H1 (cell line): ENCODE data around the gene MYH11. TPM values are rescaled to one million over a fixed set of nuclear protein-coding genes. Genes with fewer than 3 reads are reported as not detected.

Source experiments
- CTCF ChIA-PET: fragments of 300-600 bp; sonication (Branson Sonifier 250); formaldehyde crosslinking; loops from one replicate; lab custom pipeline; 2021; ENCODE audit not compliant: partially characterized antibody; lab: Charles Lee
- POLR2A ChIA-PET: fragments of 300-600 bp; sonication (Branson Sonifier 250); formaldehyde crosslinking; loops from one replicate; lab custom pipeline; 2021; ENCODE audit warnings: inconsistent platforms; ENCODE audit not compliant: partially characterized antibody; lab: Charles Lee
- DNase-seq, 2 experiments: peaks; one replicate each; pipeline versions ENCODE4 v3.0.0 to v3.0.0-alpha.2; 2010 to 2022; ENCODE audit warnings: low spot score in 2 of 2, low read depth in 1 of 2, mixed read lengths in 1 of 2
- FAIRE-seq: peaks from 2 replicates; lab custom pipeline; 2011; peaks lifted over from hg19 to GRCh38; lab: Jason Lieb, UNC
- H2AFZ ChIP-seq: 2 replicates; pipeline ENCODE4 v1.8.1; 2012; ENCODE audit warnings: low read length, inconsistent platforms
- H2AK5ac ChIP-seq: 2 replicates; pipeline ENCODE4 v1.6.1; 2013; ENCODE audit warnings: low read depth, low read length
- H2BK120ac ChIP-seq: replicated peaks from 2 replicates; pipeline ENCODE3; 2013; ENCODE audit warnings: low read depth, low read length, inconsistent platforms
- H2BK12ac ChIP-seq: 2 replicates; pipeline ENCODE4 v1.6.1; 2013; ENCODE audit warnings: low read depth, low read length
- H2BK15ac ChIP-seq: 2 replicates; pipeline ENCODE4 v1.6.1; 2013; ENCODE audit warnings: low read length
- H2BK20ac ChIP-seq: 2 replicates; pipeline ENCODE4 v1.6.1; 2013; ENCODE audit warnings: low read length
- H2BK5ac ChIP-seq: 2 replicates; pipeline ENCODE4 v1.6.1; 2013; ENCODE audit warnings: low read depth, low read length
- H3K14ac ChIP-seq: 2 replicates; pipeline ENCODE4 v1.6.1; 2013; ENCODE audit warnings: inconsistent platforms; ENCODE audit not compliant: insufficient read length
- H3K18ac ChIP-seq: 2 replicates; pipeline ENCODE4 v1.6.1; 2013; ENCODE audit warnings: low read length; ENCODE audit errors: extremely low read depth
- H3K23ac ChIP-seq: 2 replicates; pipeline ENCODE4 v1.6.1; 2013; ENCODE audit warnings: inconsistent platforms; ENCODE audit not compliant: insufficient read length
- H3K23me2 ChIP-seq: 2 replicates; pipeline ENCODE4 v1.6.1; 2013; ENCODE audit warnings: low read depth, low read length
- H3K27ac ChIP-seq: 2 replicates; pipeline ENCODE4 v1.6.1; 2011; ENCODE audit warnings: low read depth, low read length, inconsistent platforms
- H3K27me3 ChIP-seq, 4 experiments: replicated peaks in 1 of 4; 1 replicate in 1 of 4; 2 replicates in 3 of 4; pipeline versions ENCODE4 v1.6.1 to v1.8.1; 2011 to 2013; ENCODE audit warnings: low read length in 3 of 4, mild to moderate bottlenecking in 3 of 4, inconsistent platforms in 2 of 4, mixed read lengths in 2 of 4, moderate library complexity in 1 of 4; ENCODE audit not compliant: control insufficient read depth in 3 of 4, insufficient read depth in 3 of 4; ENCODE audit errors: extremely low read depth in 1 of 4
- H3K36me3 ChIP-seq, 4 experiments: 2 replicates each; pipeline versions ENCODE4 v1.6.1 to v1.8.1; 2011 to 2013; ENCODE audit warnings: mild to moderate bottlenecking in 4 of 4, low read length in 3 of 4, moderate library complexity in 2 of 4, control low read depth in 1 of 4, inconsistent platforms in 1 of 4; ENCODE audit not compliant: insufficient read depth in 4 of 4, control insufficient read depth in 2 of 4
- H3K4ac ChIP-seq: replicated peaks from 2 replicates; pipeline ENCODE3; 2013; ENCODE audit warnings: low read length, low read depth, mixed read lengths, inconsistent platforms; ENCODE audit not compliant: insufficient read length
- H3K4me1 ChIP-seq, 4 experiments: replicated peaks in 1 of 4; 1 replicate in 1 of 4; 2 replicates in 3 of 4; pipeline versions ENCODE4 v1.6.1 to v1.8.1; 2011 to 2013; ENCODE audit warnings: low read length in 3 of 4, inconsistent platforms in 2 of 4, mixed read lengths in 1 of 4; ENCODE audit not compliant: insufficient read depth in 4 of 4, control insufficient read depth in 3 of 4
- H3K4me2 ChIP-seq, 2 experiments: 2 replicates each; pipeline versions ENCODE4 v1.6.1 to v1.8.1; 2011 to 2013; ENCODE audit warnings: low read depth in 2 of 2, low read length in 2 of 2, control low read depth in 1 of 2, inconsistent platforms in 1 of 2, mild to moderate bottlenecking in 1 of 2; ENCODE audit not compliant: insufficient read depth in 1 of 2
- H3K4me3 ChIP-seq, 4 experiments: fragments of 200-600, 300-600 bp in 1 of 4; sonication (generic), shearing (Covaris generic), sonication (Bioruptor Twin) in 1 of 4; 2 replicates each; pipeline versions ENCODE4 v1.5.1 to v1.8.1; 2011 to 2016; ENCODE audit warnings: low read length in 4 of 4, low read depth in 3 of 4, control low read depth in 2 of 4, inconsistent platforms in 2 of 4, mild to moderate bottlenecking in 2 of 4, mixed read lengths in 1 of 4, moderate library complexity in 1 of 4; ENCODE audit not compliant: insufficient read depth in 2 of 4; ENCODE audit errors: extremely low read depth in 1 of 4
- H3K56ac ChIP-seq: replicated peaks from 2 replicates; pipeline ENCODE3; 2013; ENCODE audit warnings: low read depth, mild to moderate bottlenecking, mixed read lengths, low read length, inconsistent platforms; ENCODE audit not compliant: insufficient read length
- H3K79me1 ChIP-seq: 2 replicates; pipeline ENCODE4 v1.6.1; 2013; ENCODE audit warnings: low read depth, low read length, control low read depth
- H3K79me2 ChIP-seq, 2 experiments: 2 replicates each; pipeline versions ENCODE4 v1.6.1 to v1.8.1; 2012 to 2013; ENCODE audit warnings: low read length in 2 of 2, mild to moderate bottlenecking in 2 of 2, inconsistent platforms in 1 of 2; ENCODE audit not compliant: insufficient read depth in 2 of 2, control insufficient read depth in 1 of 2
- H3K9ac ChIP-seq, 4 experiments: replicated peaks in 1 of 4; 1 replicate in 1 of 4; 2 replicates in 3 of 4; pipeline versions ENCODE4 v1.6.1 to v1.8.1; 2011 to 2013; ENCODE audit warnings: low read depth in 3 of 4, low read length in 3 of 4, control low read depth in 2 of 4, mild to moderate bottlenecking in 2 of 4, moderate library complexity in 2 of 4, inconsistent platforms in 1 of 4; ENCODE audit errors: extremely low read depth in 1 of 4
- H3K9me3 ChIP-seq, 2 experiments: 2 replicates each; pipeline versions ENCODE4 v1.6.1 to v1.8.1; 2012 to 2013; ENCODE audit warnings: mild to moderate bottlenecking in 2 of 2, moderate library complexity in 2 of 2, control low read depth in 1 of 2, inconsistent platforms in 1 of 2, low read depth in 1 of 2, low read length in 1 of 2, mixed read lengths in 1 of 2; ENCODE audit not compliant: insufficient read depth in 2 of 2
- H4K20me1 ChIP-seq, 2 experiments: replicated peaks in 1 of 2; 2 replicates each; pipeline versions ENCODE3 to v1.8.1; 2011 to 2013; ENCODE audit warnings: inconsistent platforms in 2 of 2, low read length in 2 of 2, mild to moderate bottlenecking in 1 of 2; ENCODE audit not compliant: insufficient read depth in 2 of 2, control insufficient read depth in 1 of 2
- H4K5ac ChIP-seq: 2 replicates; pipeline ENCODE4 v1.6.1; 2013; ENCODE audit warnings: low read length, low read depth, mixed read lengths, inconsistent platforms; ENCODE audit not compliant: insufficient read length
- H4K8ac ChIP-seq: 2 replicates; pipeline ENCODE4 v1.8.0; 2013; ENCODE audit warnings: mild to moderate bottlenecking, moderate library complexity, low read length, inconsistent platforms; ENCODE audit not compliant: insufficient read depth; ENCODE audit errors: extremely low read depth
- H4K91ac ChIP-seq: replicated peaks from 2 replicates; pipeline ENCODE3; 2013; ENCODE audit warnings: low read length, mixed read lengths, inconsistent platforms; ENCODE audit not compliant: insufficient read length
- ATF2 ChIP-seq: IDR thresholded peaks from 2 replicates; pipeline ENCODE4 v1.6.1; 2012; ENCODE audit warnings: low read length, inconsistent platforms
- EGR1 ChIP-seq: IDR thresholded peaks from 2 replicates; pipeline ENCODE4 v1.6.1; 2011; ENCODE audit warnings: low read depth, low read length, borderline replicate concordance
- EP300 ChIP-seq, 2 experiments: IDR thresholded peaks; 1 replicate in 1 of 2; 2 replicates in 1 of 2; pipeline ENCODE4 v1.6.1; 2011 to 2012; ENCODE audit warnings: low read depth in 2 of 2, low read length in 2 of 2, mild to moderate bottlenecking in 2 of 2, borderline replicate concordance in 1 of 2, inconsistent platforms in 1 of 2, moderate library complexity in 1 of 2
- KDM4A ChIP-seq: IDR thresholded peaks from one replicate; pipeline ENCODE4 v1.7.1; 2012; ENCODE audit warnings: low read depth, mild to moderate bottlenecking, moderate library complexity, low read length, inconsistent platforms; ENCODE audit not compliant: severe bottlenecking
- RAD21 ChIP-seq, 2 experiments: IDR thresholded peaks in 1 of 2; conservative IDR thresholded peaks in 1 of 2; 2 replicates each; pipeline ENCODE4 v1.6.1; 2011; ENCODE audit warnings: low read depth in 2 of 2, low read length in 2 of 2, improper control_type of control experiment in 1 of 2, inconsistent platforms in 1 of 2, mild to moderate bottlenecking in 1 of 2, moderate library complexity in 1 of 2
- TAF1 ChIP-seq: IDR thresholded peaks from 2 replicates; pipeline ENCODE4 v1.6.1; 2011; ENCODE audit warnings: mild to moderate bottlenecking, low read depth, low read length
- TEAD4 ChIP-seq: IDR thresholded peaks from 2 replicates; pipeline ENCODE4 v1.6.1; 2012; ENCODE audit warnings: low read depth, low read length, inconsistent platforms, mixed read lengths
- WGBS, 2 experiments: shearing (Covaris generic) in 1 of 2; methylation state at CpG; one replicate each; pipeline versions ENCODE4 v1.1.6 to v1.1.7; 2013 to 2015; ENCODE audit warnings: low lambda C conversion rate in 2 of 2, mixed read lengths in 2 of 2, inconsistent platforms in 1 of 2, low coverage in 1 of 2, missing lambda C conversion rate in 1 of 2; ENCODE audit not compliant: insufficient replicate concordance in 2 of 2, insufficient coverage in 1 of 2, insufficient read length in 1 of 2; ENCODE audit errors: extremely low coverage in 1 of 2, missing lambda C conversion rate in 1 of 2; 5-methylcytosine and 5-hydroxymethylcytosine counted together
- polyA plus RNA-seq, 7 experiments: library from polyadenylated mRNA; depleted of rRNA in 3 of 7; stranded (reverse) in 5 of 7; unstranded in 2 of 7; fragments of >200 nt in 5 of 7; fragments of 200-250 nt in 2 of 7; gene quantifications; 1 replicate in 5 of 7; 2 replicates in 1 of 7; 4 replicates in 1 of 7; pipeline versions ENCODE4 v1.2.1 to v1.2.3, GENCODE V29; 2011 to 2013; ENCODE audit warnings: missing spikeins in 2 of 7, mixed read lengths in 2 of 7
- total RNA-seq: library from RNA; stranded (reverse); fragmentation: NEBNext Ultra II Directional; extraction: Animal tissue kit (Norgen Biotek cat#: 25700); gene quantifications from 2 replicates; pipeline ENCODE4 v1.2.1, GENCODE V29; 2021
- TF ChIP-seq, protein P1 (sequence below), 3 experiments: IDR thresholded peaks; 1 replicate in 2 of 3; 2 replicates in 1 of 3; pipeline versions ENCODE4 v1.5.1 to v1.6.1; 2011; ENCODE audit warnings: low read length in 3 of 3, mild to moderate bottlenecking in 3 of 3, inconsistent platforms in 2 of 3, low read depth in 1 of 3, moderate library complexity in 1 of 3; ENCODE audit not compliant: insufficient read depth in 1 of 3; ENCODE audit errors: control extremely low read depth in 1 of 3

MYH11 gene
- total and polyA plus RNA-seq, 2 of the 8 experiments (the other 6 are each of a cell fraction or from before 2014, with no cell fraction given): 0.11 to 0.78 TPM

DNA sequence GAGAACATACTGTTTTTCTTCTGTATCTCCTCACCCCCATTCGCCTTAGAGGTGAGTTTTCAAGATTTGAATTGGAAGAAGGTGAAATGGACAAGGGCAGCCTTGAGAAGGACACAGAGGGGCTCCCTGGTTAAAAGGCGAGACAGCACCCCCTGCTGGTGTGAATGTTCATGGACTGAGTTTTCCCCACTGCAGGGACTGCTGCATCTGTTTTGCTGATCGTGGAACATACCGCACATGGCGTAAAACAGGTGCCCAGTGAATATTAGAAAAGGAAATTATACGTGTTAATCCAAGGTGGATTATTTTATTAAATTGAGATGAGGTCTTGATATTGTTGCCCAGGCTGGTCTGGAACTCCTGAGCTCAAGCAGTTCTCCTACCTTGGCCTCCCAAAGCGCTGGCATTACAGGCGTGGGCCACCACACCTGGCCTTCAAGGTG, 152.3 kb downstream of the MYH11 start:
- Histone ChIP-seq H2BK20ac (no peak overlapping the region), H3K23ac (no peak overlapping the region), H3K18ac (no peak overlapping the region), H3K4me3 (no peak overlapping the region), H3K36me3 (peaks cover 0 to 14% (median 2%) of the 10 kb centered on the region in 4 experiments; a peak in 5 of 8 replicates), H2AK5ac (no peak overlapping the region), H3K9ac (no peak overlapping the region), H3K9me3 (no peaks in the 10 kb centered on the region), H2BK12ac (no peak overlapping the region), H3K23me2 (no peaks in the 10 kb centered on the region), H3K4ac (no peak overlapping the region), H4K20me1 (no peaks in the 10 kb centered on the region), H2BK15ac (no peak overlapping the region), H3K56ac (no peak overlapping the region), H2BK5ac (no peak overlapping the region), H2BK120ac (no peak overlapping the region), H3K4me1 (no peaks in the 10 kb centered on the region; a peak in 1 of 7 replicates), H3K27me3 (no peaks in the 10 kb centered on the region), H3K79me1 (no peaks in the 10 kb centered on the region; the same call in 1 of the 2 replicates), H3K14ac (no peak overlapping the region), H2AFZ (no peak overlapping the region), H3K27ac (no peak overlapping the region), H3K4me2 (no peak overlapping the region), H4K8ac (no peak overlapping the region), H3K79me2 (no peaks in the 10 kb centered on the region), H4K5ac (no peak overlapping the region), H4K91ac (no peak overlapping the region)
- FAIRE-seq: peak; percentile 81
- DNase-seq: peak; percentile 33 to 92
- 72% methylated on average over 8 of the region's 8 CpGs; no CpG with 5 or more reads in 1 of the 2 experiments for WGBS, 2 experiments
- CTCF ChIA-PET: interaction anchor here (0.7 to 4.2 kb wide), 13 partner anchors 9 to 146 kb away, joined by 3 to 28 read pairs (median 3); no protein-coding TSS in a partner anchor
- POLR2A ChIA-PET: no interaction called here
- TF ChIP-seq, protein P1, sequence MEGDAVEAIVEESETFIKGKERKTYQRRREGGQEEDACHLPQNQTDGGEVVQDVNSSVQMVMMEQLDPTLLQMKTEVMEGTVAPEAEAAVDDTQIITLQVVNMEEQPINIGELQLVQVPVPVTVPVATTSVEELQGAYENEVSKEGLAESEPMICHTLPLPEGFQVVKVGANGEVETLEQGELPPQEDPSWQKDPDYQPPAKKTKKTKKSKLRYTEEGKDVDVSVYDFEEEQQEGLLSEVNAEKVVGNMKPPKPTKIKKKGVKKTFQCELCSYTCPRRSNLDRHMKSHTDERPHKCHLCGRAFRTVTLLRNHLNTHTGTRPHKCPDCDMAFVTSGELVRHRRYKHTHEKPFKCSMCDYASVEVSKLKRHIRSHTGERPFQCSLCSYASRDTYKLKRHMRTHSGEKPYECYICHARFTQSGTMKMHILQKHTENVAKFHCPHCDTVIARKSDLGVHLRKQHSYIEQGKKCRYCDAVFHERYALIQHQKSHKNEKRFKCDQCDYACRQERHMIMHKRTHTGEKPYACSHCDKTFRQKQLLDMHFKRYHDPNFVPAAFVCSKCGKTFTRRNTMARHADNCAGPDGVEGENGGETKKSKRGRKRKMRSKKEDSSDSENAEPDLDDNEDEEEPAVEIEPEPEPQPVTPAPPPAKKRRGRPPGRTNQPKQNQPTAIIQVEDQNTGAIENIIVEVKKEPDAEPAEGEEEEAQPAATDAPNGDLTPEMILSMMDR (IDR thresholded peaks at IDR 0.05; ENCODE audit: control extremely low read depth in 1 of 3, insufficient read depth in 1 of 3, low read depth in 1 of 3, low read length in 3 of 3): peak; percentile 66 to 85 (median 84)
- TF ChIP-seq TEAD4: peak; percentile 76; the same call in 1 of the 2 replicates
- no peak for TF ChIP-seq ATF2
- TF ChIP-seq EGR1: no peak
- peak; percentile 73 to 75 for TF ChIP-seq RAD21 (IDR thresholded peaks at IDR 0.05 in 1 of 2, conservative IDR thresholded peaks at IDR 0.05 in 1 of 2; ENCODE audit: low read depth in 2 of 2, low read length in 2 of 2)
- no peak for TF ChIP-seq TAF1
- TF ChIP-seq EP300 (IDR thresholded peaks at IDR 0.05; ENCODE audit: borderline replicate concordance in 1 of 2, low read depth in 2 of 2, low read length in 2 of 2): no peak
- no peak for TF ChIP-seq KDM4A
